ENCODE results near the gene RTN4. TPM values are rescaled to one million over a fixed set of nuclear protein-coding genes. Genes with fewer than 3 reads are reported as not detected.

The RTN4 gene
- total and polyA plus RNA-seq, 2 experiments from 2014 or later = 218 to 221 TPM

DNA sequence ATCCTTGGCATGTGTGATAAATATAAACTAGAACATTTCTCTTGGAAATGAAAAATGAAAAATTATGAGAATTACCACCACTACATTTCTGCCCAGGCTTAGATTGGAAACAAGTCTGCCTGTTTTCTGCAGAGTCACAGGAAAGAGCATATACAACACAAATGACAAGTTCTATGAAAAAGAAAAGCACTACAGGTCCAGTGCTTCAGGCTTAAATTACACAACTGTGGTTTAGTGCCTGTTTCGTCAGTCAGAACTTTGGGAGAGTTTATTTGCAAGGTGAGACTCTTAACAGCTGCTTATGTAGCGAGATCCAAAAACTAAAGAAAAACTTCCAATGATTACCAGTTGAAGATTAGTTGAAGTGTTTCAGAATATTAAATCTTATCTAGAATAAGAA is 68.9 kb downstream of the RTN4 start:
- Histone ChIP-seq H3K4me2 (no peak overlapping the region), H3K79me2 (replicated peaks; ENCODE audit: insufficient read depth) (peaks cover 97% of the 10 kb centered on the region), H3K27ac (ENCODE audit: low read depth) (peak overlapping the region; percentile 76), H3F3A (replicated peaks; ENCODE audit: low read depth) (no peaks in the 10 kb centered on the region), H2AFZ (no peak overlapping the region), H4K20me1 (replicated peaks; ENCODE audit: insufficient read depth) (peaks cover 21% of the 10 kb centered on the region), H3K9me2 (ENCODE audit: insufficient read depth) (no peaks in the 10 kb centered on the region), H3K4me1 (ENCODE audit: insufficient read depth) (peaks cover 6% of the 10 kb centered on the region; the same call in 1 of the 2 replicates), H3K36me3 (ENCODE audit: insufficient read depth) (peaks cover 16% of the 10 kb centered on the region; the same call in 1 of the 2 replicates), H3K27me3 (ENCODE audit: insufficient read depth) (no peaks in the 10 kb centered on the region), H3K4me3 (no peak overlapping the region)
- ATAC-seq = no peak
- Mint-ChIP-seq H3K4me3 (no peak overlapping the region), H3K36me3 (ENCODE audit: low read depth) (peaks cover 29% of the 10 kb centered on the region), H3K27ac (peak overlapping the region; percentile 50; the same call in 1 of the 2 replicates), H3K9me3 (no peaks in the 10 kb centered on the region), H3K4me1 (peaks cover 19% of the 10 kb centered on the region), H3K27me3 (ENCODE audit: insufficient read depth, low read depth, poor library complexity) (no peaks in the 10 kb centered on the region)
- TF ChIP-seq JUNB (IDR thresholded peaks at IDR 0.05; ENCODE audit: unreplicated experiment) (no peak), POLR2AphosphoS5 (IDR thresholded peaks at IDR 0.05; ENCODE audit: low read depth) (no peak), STAT1 (IDR thresholded peaks at IDR 0.05; ENCODE audit: unreplicated experiment) (no peak), ZNF331 (CRISPR knock-in tag; IDR thresholded peaks at IDR 0.05; ENCODE audit: low read depth) (no peak), CREB1 (CRISPR knock-in tag; IDR thresholded peaks at IDR 0.05; ENCODE audit: low read depth) (no peak), EZH2 (IDR thresholded peaks at IDR 0.05; ENCODE audit: low read depth, unreplicated experiment) (no peak), NANOG (IDR thresholded peaks at IDR 0.05; ENCODE audit: borderline replicate concordance) (no peak), ZNF114 (CRISPR knock-in tag; IDR thresholded peaks at IDR 0.05) (no peak), EZH2phosphoT487 (IDR thresholded peaks at IDR 0.05; ENCODE audit: unreplicated experiment) (no peak)
- TF ChIP-seq, protein P1, sequence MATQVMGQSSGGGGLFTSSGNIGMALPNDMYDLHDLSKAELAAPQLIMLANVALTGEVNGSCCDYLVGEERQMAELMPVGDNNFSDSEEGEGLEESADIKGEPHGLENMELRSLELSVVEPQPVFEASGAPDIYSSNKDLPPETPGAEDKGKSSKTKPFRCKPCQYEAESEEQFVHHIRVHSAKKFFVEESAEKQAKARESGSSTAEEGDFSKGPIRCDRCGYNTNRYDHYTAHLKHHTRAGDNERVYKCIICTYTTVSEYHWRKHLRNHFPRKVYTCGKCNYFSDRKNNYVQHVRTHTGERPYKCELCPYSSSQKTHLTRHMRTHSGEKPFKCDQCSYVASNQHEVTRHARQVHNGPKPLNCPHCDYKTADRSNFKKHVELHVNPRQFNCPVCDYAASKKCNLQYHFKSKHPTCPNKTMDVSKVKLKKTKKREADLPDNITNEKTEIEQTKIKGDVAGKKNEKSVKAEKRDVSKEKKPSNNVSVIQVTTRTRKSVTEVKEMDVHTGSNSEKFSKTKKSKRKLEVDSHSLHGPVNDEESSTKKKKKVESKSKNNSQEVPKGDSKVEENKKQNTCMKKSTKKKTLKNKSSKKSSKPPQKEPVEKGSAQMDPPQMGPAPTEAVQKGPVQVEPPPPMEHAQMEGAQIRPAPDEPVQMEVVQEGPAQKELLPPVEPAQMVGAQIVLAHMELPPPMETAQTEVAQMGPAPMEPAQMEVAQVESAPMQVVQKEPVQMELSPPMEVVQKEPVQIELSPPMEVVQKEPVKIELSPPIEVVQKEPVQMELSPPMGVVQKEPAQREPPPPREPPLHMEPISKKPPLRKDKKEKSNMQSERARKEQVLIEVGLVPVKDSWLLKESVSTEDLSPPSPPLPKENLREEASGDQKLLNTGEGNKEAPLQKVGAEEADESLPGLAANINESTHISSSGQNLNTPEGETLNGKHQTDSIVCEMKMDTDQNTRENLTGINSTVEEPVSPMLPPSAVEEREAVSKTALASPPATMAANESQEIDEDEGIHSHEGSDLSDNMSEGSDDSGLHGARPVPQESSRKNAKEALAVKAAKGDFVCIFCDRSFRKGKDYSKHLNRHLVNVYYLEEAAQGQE (IDR thresholded peaks at IDR 0.05; ENCODE audit: unreplicated experiment) = no peak
- TF ChIP-seq, protein P2, sequence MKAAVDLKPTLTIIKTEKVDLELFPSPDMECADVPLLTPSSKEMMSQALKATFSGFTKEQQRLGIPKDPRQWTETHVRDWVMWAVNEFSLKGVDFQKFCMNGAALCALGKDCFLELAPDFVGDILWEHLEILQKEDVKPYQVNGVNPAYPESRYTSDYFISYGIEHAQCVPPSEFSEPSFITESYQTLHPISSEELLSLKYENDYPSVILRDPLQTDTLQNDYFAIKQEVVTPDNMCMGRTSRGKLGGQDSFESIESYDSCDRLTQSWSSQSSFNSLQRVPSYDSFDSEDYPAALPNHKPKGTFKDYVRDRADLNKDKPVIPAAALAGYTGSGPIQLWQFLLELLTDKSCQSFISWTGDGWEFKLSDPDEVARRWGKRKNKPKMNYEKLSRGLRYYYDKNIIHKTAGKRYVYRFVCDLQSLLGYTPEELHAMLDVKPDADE (IDR thresholded peaks at IDR 0.05) = no peak
- TF ChIP-seq, protein P3, sequence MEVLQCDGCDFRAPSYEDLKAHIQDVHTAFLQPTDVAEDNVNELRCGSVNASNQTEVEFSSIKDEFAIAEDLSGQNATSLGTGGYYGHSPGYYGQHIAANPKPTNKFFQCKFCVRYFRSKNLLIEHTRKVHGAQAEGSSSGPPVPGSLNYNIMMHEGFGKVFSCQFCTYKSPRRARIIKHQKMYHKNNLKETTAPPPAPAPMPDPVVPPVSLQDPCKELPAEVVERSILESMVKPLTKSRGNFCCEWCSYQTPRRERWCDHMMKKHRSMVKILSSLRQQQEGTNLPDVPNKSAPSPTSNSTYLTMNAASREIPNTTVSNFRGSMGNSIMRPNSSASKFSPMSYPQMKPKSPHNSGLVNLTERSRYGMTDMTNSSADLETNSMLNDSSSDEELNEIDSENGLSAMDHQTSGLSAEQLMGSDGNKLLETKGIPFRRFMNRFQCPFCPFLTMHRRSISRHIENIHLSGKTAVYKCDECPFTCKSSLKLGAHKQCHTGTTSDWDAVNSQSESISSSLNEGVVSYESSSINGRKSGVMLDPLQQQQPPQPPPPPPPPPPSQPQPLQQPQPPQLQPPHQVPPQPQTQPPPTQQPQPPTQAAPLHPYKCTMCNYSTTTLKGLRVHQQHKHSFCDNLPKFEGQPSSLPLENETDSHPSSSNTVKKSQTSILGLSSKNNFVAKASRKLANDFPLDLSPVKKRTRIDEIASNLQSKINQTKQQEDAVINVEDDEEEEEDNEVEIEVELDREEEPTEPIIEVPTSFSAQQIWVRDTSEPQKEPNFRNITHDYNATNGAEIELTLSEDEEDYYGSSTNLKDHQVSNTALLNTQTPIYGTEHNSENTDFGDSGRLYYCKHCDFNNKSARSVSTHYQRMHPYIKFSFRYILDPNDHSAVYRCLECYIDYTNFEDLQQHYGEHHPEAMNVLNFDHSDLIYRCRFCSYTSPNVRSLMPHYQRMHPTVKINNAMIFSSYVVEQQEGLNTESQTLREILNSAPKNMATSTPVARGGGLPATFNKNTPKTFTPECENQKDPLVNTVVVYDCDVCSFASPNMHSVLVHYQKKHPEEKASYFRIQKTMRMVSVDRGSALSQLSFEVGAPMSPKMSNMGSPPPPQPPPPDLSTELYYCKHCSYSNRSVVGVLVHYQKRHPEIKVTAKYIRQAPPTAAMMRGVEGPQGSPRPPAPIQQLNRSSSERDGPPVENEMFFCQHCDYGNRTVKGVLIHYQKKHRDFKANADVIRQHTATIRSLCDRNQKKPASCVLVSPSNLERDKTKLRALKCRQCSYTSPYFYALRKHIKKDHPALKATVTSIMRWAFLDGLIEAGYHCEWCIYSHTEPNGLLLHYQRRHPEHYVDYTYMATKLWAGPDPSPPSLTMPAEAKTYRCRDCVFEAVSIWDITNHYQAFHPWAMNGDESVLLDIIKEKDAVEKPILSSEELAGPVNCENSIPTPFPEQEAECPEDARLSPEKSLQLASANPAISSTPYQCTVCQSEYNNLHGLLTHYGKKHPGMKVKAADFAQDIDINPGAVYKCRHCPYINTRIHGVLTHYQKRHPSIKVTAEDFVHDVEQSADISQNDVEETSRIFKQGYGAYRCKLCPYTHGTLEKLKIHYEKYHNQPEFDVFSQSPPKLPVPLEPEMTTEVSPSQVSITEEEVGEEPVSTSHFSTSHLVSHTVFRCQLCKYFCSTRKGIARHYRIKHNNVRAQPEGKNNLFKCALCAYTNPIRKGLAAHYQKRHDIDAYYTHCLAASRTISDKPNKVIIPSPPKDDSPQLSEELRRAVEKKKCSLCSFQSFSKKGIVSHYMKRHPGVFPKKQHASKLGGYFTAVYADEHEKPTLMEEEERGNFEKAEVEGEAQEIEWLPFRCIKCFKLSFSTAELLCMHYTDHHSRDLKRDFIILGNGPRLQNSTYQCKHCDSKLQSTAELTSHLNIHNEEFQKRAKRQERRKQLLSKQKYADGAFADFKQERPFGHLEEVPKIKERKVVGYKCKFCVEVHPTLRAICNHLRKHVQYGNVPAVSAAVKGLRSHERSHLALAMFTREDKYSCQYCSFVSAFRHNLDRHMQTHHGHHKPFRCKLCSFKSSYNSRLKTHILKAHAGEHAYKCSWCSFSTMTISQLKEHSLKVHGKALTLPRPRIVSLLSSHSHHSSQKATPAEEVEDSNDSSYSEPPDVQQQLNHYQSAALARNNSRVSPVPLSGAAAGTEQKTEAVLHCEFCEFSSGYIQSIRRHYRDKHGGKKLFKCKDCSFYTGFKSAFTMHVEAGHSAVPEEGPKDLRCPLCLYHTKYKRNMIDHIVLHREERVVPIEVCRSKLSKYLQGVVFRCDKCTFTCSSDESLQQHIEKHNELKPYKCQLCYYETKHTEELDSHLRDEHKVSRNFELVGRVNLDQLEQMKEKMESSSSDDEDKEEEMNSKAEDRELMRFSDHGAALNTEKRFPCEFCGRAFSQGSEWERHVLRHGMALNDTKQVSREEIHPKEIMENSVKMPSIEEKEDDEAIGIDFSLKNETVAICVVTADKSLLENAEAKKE (CRISPR knock-in tag; IDR thresholded peaks at IDR 0.05) = no peak
- TF ChIP-seq, protein P4, sequence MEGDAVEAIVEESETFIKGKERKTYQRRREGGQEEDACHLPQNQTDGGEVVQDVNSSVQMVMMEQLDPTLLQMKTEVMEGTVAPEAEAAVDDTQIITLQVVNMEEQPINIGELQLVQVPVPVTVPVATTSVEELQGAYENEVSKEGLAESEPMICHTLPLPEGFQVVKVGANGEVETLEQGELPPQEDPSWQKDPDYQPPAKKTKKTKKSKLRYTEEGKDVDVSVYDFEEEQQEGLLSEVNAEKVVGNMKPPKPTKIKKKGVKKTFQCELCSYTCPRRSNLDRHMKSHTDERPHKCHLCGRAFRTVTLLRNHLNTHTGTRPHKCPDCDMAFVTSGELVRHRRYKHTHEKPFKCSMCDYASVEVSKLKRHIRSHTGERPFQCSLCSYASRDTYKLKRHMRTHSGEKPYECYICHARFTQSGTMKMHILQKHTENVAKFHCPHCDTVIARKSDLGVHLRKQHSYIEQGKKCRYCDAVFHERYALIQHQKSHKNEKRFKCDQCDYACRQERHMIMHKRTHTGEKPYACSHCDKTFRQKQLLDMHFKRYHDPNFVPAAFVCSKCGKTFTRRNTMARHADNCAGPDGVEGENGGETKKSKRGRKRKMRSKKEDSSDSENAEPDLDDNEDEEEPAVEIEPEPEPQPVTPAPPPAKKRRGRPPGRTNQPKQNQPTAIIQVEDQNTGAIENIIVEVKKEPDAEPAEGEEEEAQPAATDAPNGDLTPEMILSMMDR (conservative IDR thresholded peaks at IDR 0.05; ENCODE audit: low read depth in 2 of 2) = no peak
- no peak for DNase-seq (ENCODE audit: low spot score)

Measured in GM23338 (cell line).